NT2/D1 (cell line): Measurements from ENCODE around the gene DIP2C.

Experiments
- SUZ12 ChIP-seq: IDR thresholded peaks from 2 replicates; pipeline ENCODE4 v1.6.1; 2011; ENCODE audit not compliant: insufficient read length, insufficient read depth; ENCODE audit errors: extremely low read depth
- YY1 ChIP-seq: IDR thresholded peaks from 2 replicates; pipeline ENCODE4 v1.6.1; 2011; ENCODE audit not compliant: insufficient read length, insufficient read depth
- ZNF274 ChIP-seq: IDR thresholded peaks from 2 replicates; pipeline ENCODE4 v1.6.1; 2011; ENCODE audit warnings: mild to moderate bottlenecking, low read depth, low read length

DNA sequence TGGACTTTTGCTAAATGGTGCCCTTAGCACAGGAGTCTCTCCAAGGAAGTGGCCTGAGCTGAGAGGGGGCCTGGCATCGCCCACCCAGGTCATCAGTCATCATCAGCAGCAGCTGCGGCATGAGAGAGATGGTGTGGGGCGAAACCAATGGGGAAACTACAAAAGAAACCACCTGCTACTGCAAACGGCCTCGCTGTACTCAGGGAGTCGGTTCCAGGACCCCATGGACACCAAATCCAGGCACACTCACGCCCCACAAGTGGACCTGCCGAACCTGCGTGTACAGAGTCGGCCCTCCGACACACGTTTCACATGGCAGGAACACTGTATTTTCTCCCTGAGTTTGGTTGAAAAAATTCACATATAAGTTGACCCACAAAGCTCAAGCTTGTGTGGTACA lies 37.8 kb downstream of the DIP2C start:
- no peak for TF ChIP-seq YY1
- no peak for TF ChIP-seq SUZ12
- TF ChIP-seq ZNF274 = no peak
